ENCODE measurements around the gene MSL1.
A peak's percentile ranks its signal among the peaks of the same experiment; 100 is the strongest.

MSL1 gene, protein sequence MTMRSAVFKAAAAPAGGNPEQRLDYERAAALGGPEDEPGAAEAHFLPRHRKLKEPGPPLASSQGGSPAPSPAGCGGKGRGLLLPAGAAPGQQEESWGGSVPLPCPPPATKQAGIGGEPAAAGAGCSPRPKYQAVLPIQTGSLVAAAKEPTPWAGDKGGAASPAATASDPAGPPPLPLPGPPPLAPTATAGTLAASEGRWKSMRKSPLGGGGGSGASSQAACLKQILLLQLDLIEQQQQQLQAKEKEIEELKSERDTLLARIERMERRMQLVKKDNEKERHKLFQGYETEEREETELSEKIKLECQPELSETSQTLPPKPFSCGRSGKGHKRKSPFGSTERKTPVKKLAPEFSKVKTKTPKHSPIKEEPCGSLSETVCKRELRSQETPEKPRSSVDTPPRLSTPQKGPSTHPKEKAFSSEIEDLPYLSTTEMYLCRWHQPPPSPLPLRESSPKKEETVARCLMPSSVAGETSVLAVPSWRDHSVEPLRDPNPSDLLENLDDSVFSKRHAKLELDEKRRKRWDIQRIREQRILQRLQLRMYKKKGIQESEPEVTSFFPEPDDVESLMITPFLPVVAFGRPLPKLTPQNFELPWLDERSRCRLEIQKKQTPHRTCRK

DNA sequence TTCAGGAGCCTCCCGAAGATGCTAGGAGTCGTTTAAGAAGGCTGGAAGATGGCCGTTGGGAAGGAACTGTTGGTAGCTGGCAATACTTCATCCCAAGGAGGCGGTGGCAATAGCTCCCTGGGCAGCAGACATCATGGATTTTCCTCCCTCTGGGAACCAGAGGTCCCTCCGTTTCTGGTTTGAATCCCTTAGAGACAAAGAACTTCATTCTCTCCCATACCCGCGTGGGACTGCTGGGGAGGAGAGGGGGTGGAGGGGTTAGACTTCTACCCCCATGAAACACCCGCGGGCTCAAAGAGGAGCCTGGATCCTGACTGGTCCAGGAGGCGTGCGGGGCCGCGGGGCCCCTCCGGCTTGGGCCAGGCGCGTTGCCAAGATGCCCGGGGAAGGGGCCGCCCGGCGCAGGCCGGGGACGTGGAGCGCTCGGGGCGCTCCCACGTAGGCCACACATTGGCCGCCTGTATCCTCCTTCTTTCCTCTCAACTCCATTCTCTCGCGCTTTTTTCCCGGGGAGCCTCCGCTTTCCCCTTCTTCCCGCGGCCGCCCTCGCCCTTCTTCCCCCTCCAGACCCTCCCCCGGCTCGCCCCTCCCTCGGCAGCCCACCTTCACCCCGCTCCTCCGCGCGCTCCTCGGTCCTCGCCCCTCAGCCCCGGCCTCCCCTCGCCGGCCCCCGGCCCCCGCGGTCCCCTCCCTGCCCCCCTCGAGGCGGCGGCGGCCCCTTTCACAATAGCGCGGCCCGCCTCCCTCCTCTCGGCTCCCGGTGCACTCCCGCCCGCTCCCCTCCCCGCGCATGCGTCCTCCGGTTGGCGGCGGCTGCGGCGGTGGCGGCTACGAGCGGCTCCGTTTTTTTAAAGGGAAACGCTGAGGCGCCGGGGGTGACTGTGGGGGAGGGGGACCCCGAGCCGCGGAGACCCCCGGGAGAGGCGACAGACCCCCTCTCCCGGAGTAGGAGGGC, at the start of gene MSL1:
TSS of gene MSL1 (plus strand) at position 791 of the 955 bp plus-strand sequence. CDS start 642 bp downstream, outside the sequence.
- peak; percentile 74 for ATAC-seq

DNA sequence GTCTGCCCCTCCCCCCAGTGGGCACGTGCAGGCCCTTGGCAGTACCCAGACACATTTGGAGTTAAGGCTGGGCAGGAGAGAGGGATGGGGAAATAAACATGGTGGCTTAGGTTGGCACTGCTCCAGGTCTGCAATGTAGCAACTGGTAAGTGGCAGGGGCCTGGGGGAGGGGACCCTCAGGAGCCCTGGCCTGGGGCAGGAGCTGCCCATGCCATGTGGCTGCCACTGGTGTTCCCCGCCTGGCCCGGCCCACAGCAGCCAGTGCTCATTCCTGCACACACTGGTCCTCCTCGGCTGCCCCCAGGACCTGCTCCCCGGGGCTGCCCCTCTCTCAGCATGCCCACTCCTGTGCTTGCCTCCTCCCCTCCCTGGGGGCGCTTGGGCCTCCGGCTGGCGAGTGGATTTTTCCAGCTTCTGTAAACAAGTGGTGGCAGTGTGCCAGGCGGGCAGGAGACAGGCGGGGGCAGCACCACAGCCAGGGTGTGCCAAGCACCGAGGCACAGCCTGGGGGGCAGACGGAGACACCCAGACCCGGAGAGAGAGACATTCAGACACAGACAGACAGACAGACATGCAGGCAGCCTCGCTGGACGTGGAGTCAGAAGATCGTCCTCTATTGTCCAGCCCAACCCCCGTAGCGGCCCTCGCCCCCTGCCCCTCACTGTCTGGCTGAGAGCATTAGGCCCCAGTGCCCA, 49.6 kb upstream of the MSL1 start:
- TF ChIP-seq CSDC2 (CRISPR knock-in tag; IDR thresholded peaks at IDR 0.05) (no peak), SNAI2 (CRISPR knock-in tag; IDR thresholded peaks at IDR 0.05) (no peak), ZNF70 (CRISPR knock-in tag; IDR thresholded peaks at IDR 0.05) (no peak), BACH2 (CRISPR knock-in tag; IDR thresholded peaks at IDR 0.05; ENCODE audit: borderline replicate concordance) (no peak), GLIS3 (CRISPR knock-in tag; IDR thresholded peaks at IDR 0.05) (no peak)
- ATAC-seq = peak; percentile 24

More for the DNA sequence above, at the start of gene MSL1:
- TF ChIP-seq, protein P1, sequence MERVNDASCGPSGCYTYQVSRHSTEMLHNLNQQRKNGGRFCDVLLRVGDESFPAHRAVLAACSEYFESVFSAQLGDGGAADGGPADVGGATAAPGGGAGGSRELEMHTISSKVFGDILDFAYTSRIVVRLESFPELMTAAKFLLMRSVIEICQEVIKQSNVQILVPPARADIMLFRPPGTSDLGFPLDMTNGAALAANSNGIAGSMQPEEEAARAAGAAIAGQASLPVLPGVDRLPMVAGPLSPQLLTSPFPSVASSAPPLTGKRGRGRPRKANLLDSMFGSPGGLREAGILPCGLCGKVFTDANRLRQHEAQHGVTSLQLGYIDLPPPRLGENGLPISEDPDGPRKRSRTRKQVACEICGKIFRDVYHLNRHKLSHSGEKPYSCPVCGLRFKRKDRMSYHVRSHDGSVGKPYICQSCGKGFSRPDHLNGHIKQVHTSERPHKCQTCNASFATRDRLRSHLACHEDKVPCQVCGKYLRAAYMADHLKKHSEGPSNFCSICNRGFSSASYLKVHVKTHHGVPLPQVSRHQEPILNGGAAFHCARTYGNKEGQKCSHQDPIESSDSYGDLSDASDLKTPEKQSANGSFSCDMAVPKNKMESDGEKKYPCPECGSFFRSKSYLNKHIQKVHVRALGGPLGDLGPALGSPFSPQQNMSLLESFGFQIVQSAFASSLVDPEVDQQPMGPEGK (CRISPR knock-in tag; IDR thresholded peaks at IDR 0.05; ENCODE audit: borderline replicate concordance) = no peak
- TF ChIP-seq ZNF8 (CRISPR knock-in tag; IDR thresholded peaks at IDR 0.05) = no peak
- no peak; the same call in 1 of the 2 replicates for TF ChIP-seq SNAI2 (CRISPR knock-in tag; IDR thresholded peaks at IDR 0.05)
- no peak for TF ChIP-seq ZC3H10 (CRISPR knock-in tag; IDR thresholded peaks at IDR 0.05)
- TF ChIP-seq, protein P2, sequence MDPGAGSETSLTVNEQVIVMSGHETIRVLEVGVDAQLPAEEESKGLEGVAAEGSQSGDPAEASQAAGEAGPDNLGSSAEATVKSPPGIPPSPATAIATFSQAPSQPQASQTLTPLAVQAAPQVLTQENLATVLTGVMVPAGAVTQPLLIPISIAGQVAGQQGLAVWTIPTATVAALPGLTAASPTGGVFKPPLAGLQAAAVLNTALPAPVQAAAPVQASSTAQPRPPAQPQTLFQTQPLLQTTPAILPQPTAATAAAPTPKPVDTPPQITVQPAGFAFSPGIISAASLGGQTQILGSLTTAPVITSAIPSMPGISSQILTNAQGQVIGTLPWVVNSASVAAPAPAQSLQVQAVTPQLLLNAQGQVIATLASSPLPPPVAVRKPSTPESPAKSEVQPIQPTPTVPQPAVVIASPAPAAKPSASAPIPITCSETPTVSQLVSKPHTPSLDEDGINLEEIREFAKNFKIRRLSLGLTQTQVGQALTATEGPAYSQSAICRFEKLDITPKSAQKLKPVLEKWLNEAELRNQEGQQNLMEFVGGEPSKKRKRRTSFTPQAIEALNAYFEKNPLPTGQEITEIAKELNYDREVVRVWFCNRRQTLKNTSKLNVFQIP (CRISPR knock-in tag; IDR thresholded peaks at IDR 0.05; ENCODE audit: borderline replicate concordance, low read depth) = no peak
- TF ChIP-seq ARNTL (CRISPR knock-in tag; IDR thresholded peaks at IDR 0.05; ENCODE audit: borderline replicate concordance, low read depth) = no peak
- TF ChIP-seq CSDC2 (CRISPR knock-in tag; IDR thresholded peaks at IDR 0.05) = no peak
- TF ChIP-seq, protein P3, sequence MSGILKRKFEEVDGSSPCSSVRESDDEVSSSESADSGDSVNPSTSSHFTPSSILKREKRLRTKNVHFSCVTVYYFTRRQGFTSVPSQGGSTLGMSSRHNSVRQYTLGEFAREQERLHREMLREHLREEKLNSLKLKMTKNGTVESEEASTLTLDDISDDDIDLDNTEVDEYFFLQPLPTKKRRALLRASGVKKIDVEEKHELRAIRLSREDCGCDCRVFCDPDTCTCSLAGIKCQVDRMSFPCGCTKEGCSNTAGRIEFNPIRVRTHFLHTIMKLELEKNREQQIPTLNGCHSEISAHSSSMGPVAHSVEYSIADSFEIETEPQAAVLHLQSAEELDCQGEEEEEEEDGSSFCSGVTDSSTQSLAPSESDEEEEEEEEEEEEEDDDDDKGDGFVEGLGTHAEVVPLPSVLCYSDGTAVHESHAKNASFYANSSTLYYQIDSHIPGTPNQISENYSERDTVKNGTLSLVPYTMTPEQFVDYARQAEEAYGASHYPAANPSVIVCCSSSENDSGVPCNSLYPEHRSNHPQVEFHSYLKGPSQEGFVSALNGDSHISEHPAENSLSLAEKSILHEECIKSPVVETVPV (CRISPR knock-in tag; IDR thresholded peaks at IDR 0.05) = no peak
- TF ChIP-seq OSR1 (CRISPR knock-in tag; IDR thresholded peaks at IDR 0.05) = no peak
- no peak for TF ChIP-seq ZFP3 (CRISPR knock-in tag; IDR thresholded peaks at IDR 0.05)
- TF ChIP-seq RARB (CRISPR knock-in tag; IDR thresholded peaks at IDR 0.05) = no peak

DNA sequence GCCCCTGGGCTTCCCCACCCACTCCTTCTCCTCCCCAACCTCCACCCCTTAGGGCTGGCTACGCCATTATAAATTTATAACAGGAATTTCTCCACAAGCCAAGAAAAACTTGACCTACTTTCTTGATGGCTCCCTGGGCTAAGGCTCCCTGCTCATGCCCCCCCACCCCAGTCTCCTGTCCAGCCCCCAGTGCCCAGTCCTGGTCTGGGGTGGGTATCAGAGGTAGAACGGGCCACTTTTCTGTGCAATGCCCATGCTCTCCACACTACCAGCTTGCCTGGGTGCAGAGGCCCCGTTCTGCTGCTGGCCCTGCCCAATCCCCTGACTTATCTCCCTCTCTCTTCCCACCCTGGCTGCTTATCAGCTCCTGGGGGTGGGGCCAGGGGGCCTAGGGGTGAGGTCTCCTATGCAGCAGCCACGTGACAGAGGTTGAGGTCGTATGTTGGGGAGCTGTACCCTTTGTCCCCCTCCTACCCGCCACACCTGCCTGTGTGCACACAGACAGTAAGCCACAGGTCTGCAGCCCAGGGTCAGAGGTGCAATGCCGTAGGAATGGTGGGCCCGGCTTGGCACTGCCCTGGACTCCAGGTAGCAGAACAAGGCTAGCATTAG, 48.9 kb upstream of the MSL1 start:
- no peak for TF ChIP-seq ZFP30 (CRISPR knock-in tag; IDR thresholded peaks at IDR 0.05)
- TF ChIP-seq CSDC2 (CRISPR knock-in tag; IDR thresholded peaks at IDR 0.05) = no peak
- no peak for TF ChIP-seq TOX (CRISPR knock-in tag; IDR thresholded peaks at IDR 0.05; ENCODE audit: borderline replicate concordance)
- TF ChIP-seq ISL1 (CRISPR knock-in tag; IDR thresholded peaks at IDR 0.05) = no peak
- no peak for TF ChIP-seq OSR1 (CRISPR knock-in tag; IDR thresholded peaks at IDR 0.05)
- TF ChIP-seq, protein P1 (CRISPR knock-in tag; IDR thresholded peaks at IDR 0.05; ENCODE audit: borderline replicate concordance) = no peak
- TF ChIP-seq ZNF70 (CRISPR knock-in tag; IDR thresholded peaks at IDR 0.05) = no peak
- no peak for TF ChIP-seq ZFP3 (CRISPR knock-in tag; IDR thresholded peaks at IDR 0.05)
- ATAC-seq = peak; percentile 10; the same call in 2 of the 3 replicates
